HFFc6 (cell line): ENCODE data around the gene MLH1. TPM values are rescaled to one million over a fixed set of nuclear protein-coding genes. Genes with fewer than 3 reads are reported as not detected.
A peak's percentile ranks its signal among the peaks of the same experiment; 100 is the strongest.

Experiments
- DNase-seq: peaks from one replicate; pipeline ENCODE4 v3.0.0-alpha.2; 2018
- H3K27ac Mint-ChIP-seq: 2 replicates; pipeline ENCODE4 v1.8.0; 2020; ENCODE audit warnings: mild to moderate bottlenecking, mixed read lengths
- H3K27me3 Mint-ChIP-seq: 2 replicates; pipeline ENCODE4 v1.8.0; 2021; ENCODE audit warnings: mild to moderate bottlenecking, moderate library complexity, mixed read lengths; ENCODE audit not compliant: insufficient read depth
- H3K36me3 Mint-ChIP-seq: 2 replicates; pipeline ENCODE4 v1.8.0; 2021; ENCODE audit warnings: low read depth, mixed read lengths
- H3K4me1 Mint-ChIP-seq: 2 replicates; pipeline ENCODE4 v1.8.0; 2020; ENCODE audit warnings: low read depth, mixed read lengths
- H3K4me3 Mint-ChIP-seq: 2 replicates; pipeline ENCODE4 v1.8.0; 2020; ENCODE audit warnings: mild to moderate bottlenecking, moderate library complexity, mixed read lengths
- H3K9me3 Mint-ChIP-seq: 2 replicates; pipeline ENCODE4 v1.8.0; 2020; ENCODE audit warnings: mild to moderate bottlenecking, mixed read lengths
- CTCF ChIP-seq: fragments of 200-600 bp; sonication (generic); IDR thresholded peaks from 2 replicates; pipeline ENCODE4 v1.5.0; 2021; ENCODE audit warnings: antibody characterized with exemption, mild to moderate bottlenecking
- long read RNA-seq: library from polyadenylated mRNA; unstranded; transcript quantifications from one replicate; pipeline ENCODE4 v2.0.0, GENCODE V29; 2019
- total RNA-seq, 6 experiments: library from RNA; stranded (reverse); fragmentation: NEBNext Ultra II Directional; extraction: Animal tissue kit (Norgen Biotek cat#: 25700); gene quantifications; 2 replicates in 1 of 6; 3 replicates in 5 of 6; pipeline ENCODE4 v1.2.3, GENCODE V29; 2021

MLH1 gene
- 10 to 100 TPM; 28.7 to 38.3 (median 35.1) TPM for total RNA-seq
- long read RNA-seq, transcript MLH1-201 (19 exons, 2,752 nt), result major isoform, 23 of 46 reads
- long read RNA-seq, partial matches to known transcripts, result 13 of 46 reads
- long read RNA-seq, other reads (novel, unspliced or antisense), result 9 of 46 reads

GRCh38 chr3:36993326-36994283 lies at the start of gene MLH1:
MLH1 (plus strand) TSS chr3:36993518; CDS start chr3:36993548, 30 bp downstream.
- Mint-ChIP-seq H3K27ac (no peak within 1 kb of the TSS), H3K9me3 (no peaks in the 10 kb centered on the region)
- TF ChIP-seq CTCF, result no peak

GRCh38 chr3:36943601-36944000 lies 49.7 kb upstream of the MLH1 start:
- peaks cover 17% of the 10 kb centered on the region for H3K36me3 Mint-ChIP-seq

More at GRCh38 chr3:36993326-36994283, at the start of gene MLH1:
- Mint-ChIP-seq H3K4me1 (peaks cover 33% of the 10 kb centered on the region), H3K27me3 (no peaks in the 10 kb centered on the region), H3K4me3 (no peak within 1 kb of the TSS), H3K36me3 (peaks cover 39% of the 10 kb centered on the region)
- peak; percentile 100 for DNase-seq

GRCh38 chr3:36944012-36944640 lies 49.2 kb upstream of the MLH1 start:
- DNase-seq, result peak; percentile 9
- no peak overlapping the region for H3K27ac Mint-ChIP-seq

More at GRCh38 chr3:36943601-36944000, 49.7 kb upstream of the MLH1 start:
- no peak for DNase-seq
- peaks cover 5% of the 10 kb centered on the region for H3K27me3 Mint-ChIP-seq
- H3K27ac Mint-ChIP-seq, result no peak overlapping the region
- H3K4me3 Mint-ChIP-seq, result peak overlapping the region; percentile 87
- TF ChIP-seq CTCF, result no peak
- H3K4me1 Mint-ChIP-seq, result peaks cover 7% of the 10 kb centered on the region
- H3K9me3 Mint-ChIP-seq, result peaks cover 22% of the 10 kb centered on the region

GRCh38 chr3:36944641-36945270 lies 48.6 kb upstream of the MLH1 start, which contains the start of gene TRANK1:
TRANK1 (minus strand) TSS chr3:36945054; CDS start chr3:36944809, 245 bp downstream.
- H3K9me3 Mint-ChIP-seq, result peaks cover 32% of the 10 kb centered on the region
- TF ChIP-seq CTCF, result no peak
- DNase-seq, result no peak
- H3K27ac Mint-ChIP-seq, result no peak within 1 kb of the TSS
- H3K36me3 Mint-ChIP-seq, result peaks cover 25% of the 10 kb centered on the region
- H3K27me3 Mint-ChIP-seq, result peaks cover 9% of the 10 kb centered on the region
- H3K4me3 Mint-ChIP-seq, result peak within 1 kb of the TSS; percentile 87
- H3K4me1 Mint-ChIP-seq, result peaks cover 7% of the 10 kb centered on the region

More at GRCh38 chr3:36944012-36944640, 49.2 kb upstream of the MLH1 start:
- Mint-ChIP-seq H3K27me3 (peaks cover 9% of the 10 kb centered on the region), H3K4me3 (peak overlapping the region; percentile 87), H3K36me3 (peaks cover 22% of the 10 kb centered on the region), H3K4me1 (peaks cover 7% of the 10 kb centered on the region), H3K9me3 (peaks cover 27% of the 10 kb centered on the region)
- no peak for TF ChIP-seq CTCF
